22Rv1 (cell line): ENCODE results near the gene UBE2O.
A peak's percentile ranks its signal among the peaks of the same experiment; 100 is the strongest.

Experiments
- H3K27ac ChIP-seq: fragments of 450-650 bp; 2 replicates; pipeline ENCODE4 v1.5.1; 2017
- CTCF ChIP-seq: fragments of 450-650 bp; IDR thresholded peaks from 2 replicates; pipeline ENCODE4 v1.5.1; 2017; ENCODE audit warnings: mild to moderate bottlenecking
- ZFX ChIP-seq: fragments of 450-650 bp; IDR thresholded peaks from 2 replicates; pipeline ENCODE4 v1.6.1; 2017; ENCODE audit warnings: antibody characterized with exemption, borderline replicate concordance

UBE2O gene

GRCh38 chr17:76452660-76453430 lies at the start of gene UBE2O:
UBE2O (minus strand) TSS chr17:76453152; CDS start chr17:76453141, 11 bp downstream.
- TF ChIP-seq CTCF = peak; percentile 72
- no peak for TF ChIP-seq ZFX
- peak within 1 kb of the TSS; percentile 56 for H3K27ac ChIP-seq

GRCh38 chr17:76501827-76502307 lies 48.9 kb upstream of the UBE2O start:
- H3K27ac ChIP-seq = no peak overlapping the region
- TF ChIP-seq CTCF (no peak), ZFX (no peak)

- H3K27ac ChIP-seq = 0 out of 2 replicates have a peak within 1 kb of the TSS, but pooled peaks have one; percentile 17
- TF ChIP-seq CTCF (no peak), ZFX (no peak)
Measured at GRCh38 chr17:76501018-76501826, 48.3 kb upstream of the UBE2O start, which contains the start of gene RHBDF2. RHBDF2 (minus strand) TSS chr17:76501423; CDS start chr17:76481524, 19,899 bp downstream.

DNA sequence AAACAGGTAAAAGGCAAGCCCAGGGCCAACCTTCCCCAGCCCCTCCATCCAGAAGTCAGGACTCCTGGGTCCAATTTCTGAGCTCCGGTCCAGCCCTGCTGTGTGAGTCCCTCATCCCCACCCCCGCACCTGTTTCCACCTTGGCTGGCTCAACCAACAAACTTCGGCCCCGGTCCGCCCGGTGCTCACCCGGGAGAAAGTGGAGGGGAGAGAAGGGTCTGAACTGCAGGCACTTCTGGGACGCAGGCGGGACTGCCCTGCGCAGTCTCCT lies 47.7 kb upstream of the UBE2O start:
- TF ChIP-seq ZFX (no peak), CTCF (no peak)
- 0 out of 2 replicates have a peak overlapping the region, but pooled peaks have one; percentile 17 for H3K27ac ChIP-seq

- no peak overlapping the region for H3K27ac ChIP-seq
- TF ChIP-seq ZFX (no peak), CTCF (no peak)
Measured at GRCh38 chr17:76500074-76500746, 47.3 kb upstream of the UBE2O start.

- no peak for TF ChIP-seq CTCF
- TF ChIP-seq ZFX = no peak
- H3K27ac ChIP-seq = no peak overlapping the region
Measured at GRCh38 chr17:76499267-76499667, 46.3 kb upstream of the UBE2O start.
